ENCODE measurements around the gene SUN2. TPM values are rescaled to one million over a fixed set of nuclear protein-coding genes. Genes with fewer than 3 reads are reported as not detected.

Gene SUN2
- total and polyA plus RNA-seq, 4 donors, result 58.6 to 220 (median 107) TPM

DNA sequence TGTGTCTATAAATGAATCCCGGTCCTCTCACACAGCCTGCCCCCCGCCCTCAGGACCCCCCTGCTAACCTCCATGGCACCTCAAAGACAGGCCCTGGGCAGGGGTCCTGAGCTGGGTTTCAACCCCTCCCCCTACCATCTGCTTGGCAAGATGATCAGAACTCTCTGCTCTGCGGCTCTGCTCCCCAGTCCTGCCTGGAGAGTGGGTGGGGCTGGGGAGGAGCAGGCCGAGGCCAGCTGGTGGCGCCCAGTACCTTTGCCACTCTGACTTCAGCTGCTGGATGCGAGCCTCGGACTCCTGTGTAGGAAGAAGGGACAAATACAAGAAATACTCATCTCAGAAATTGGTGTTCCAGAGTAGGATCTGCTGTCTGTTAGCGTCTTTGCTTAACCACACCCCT, 15.0 kb downstream of the SUN2 start:
- TF ChIP-seq, protein P1, sequence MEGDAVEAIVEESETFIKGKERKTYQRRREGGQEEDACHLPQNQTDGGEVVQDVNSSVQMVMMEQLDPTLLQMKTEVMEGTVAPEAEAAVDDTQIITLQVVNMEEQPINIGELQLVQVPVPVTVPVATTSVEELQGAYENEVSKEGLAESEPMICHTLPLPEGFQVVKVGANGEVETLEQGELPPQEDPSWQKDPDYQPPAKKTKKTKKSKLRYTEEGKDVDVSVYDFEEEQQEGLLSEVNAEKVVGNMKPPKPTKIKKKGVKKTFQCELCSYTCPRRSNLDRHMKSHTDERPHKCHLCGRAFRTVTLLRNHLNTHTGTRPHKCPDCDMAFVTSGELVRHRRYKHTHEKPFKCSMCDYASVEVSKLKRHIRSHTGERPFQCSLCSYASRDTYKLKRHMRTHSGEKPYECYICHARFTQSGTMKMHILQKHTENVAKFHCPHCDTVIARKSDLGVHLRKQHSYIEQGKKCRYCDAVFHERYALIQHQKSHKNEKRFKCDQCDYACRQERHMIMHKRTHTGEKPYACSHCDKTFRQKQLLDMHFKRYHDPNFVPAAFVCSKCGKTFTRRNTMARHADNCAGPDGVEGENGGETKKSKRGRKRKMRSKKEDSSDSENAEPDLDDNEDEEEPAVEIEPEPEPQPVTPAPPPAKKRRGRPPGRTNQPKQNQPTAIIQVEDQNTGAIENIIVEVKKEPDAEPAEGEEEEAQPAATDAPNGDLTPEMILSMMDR (IDR thresholded peaks at IDR 0.05; ENCODE audit: control extremely low read depth, extremely low read depth), result no peak
- no peaks in the 10 kb centered on the region for H3K27me3 ChIP-seq (ENCODE audit: control insufficient read depth in 3 of 3, insufficient read depth in 3 of 3, low read length in 2 of 3)
- peaks cover 29 to 84% (median 65%) of the 10 kb centered on the region in 4 donors for H3K36me3 ChIP-seq (ENCODE audit: control insufficient read depth in 4 of 4, insufficient read depth in 4 of 4, low read length in 4 of 4)
- ATAC-seq (ENCODE audit: insufficient read depth, low FRiP score) (no peak), DNase-seq (no peak)
- no peaks in the 10 kb centered on the region for H3K4me1 ChIP-seq (ENCODE audit: control insufficient read depth in 5 of 5, insufficient read depth in 5 of 5, low read length in 5 of 5)
- no peak overlapping the region for H3K27ac ChIP-seq (ENCODE audit: low read depth in 1 of 2, low read length in 1 of 2)
- H3K9me3 ChIP-seq (ENCODE audit: control insufficient read depth in 4 of 4, insufficient read depth in 3 of 4, low read length in 3 of 4), result no peaks in the 10 kb centered on the region
- H3K9ac ChIP-seq (ENCODE audit: insufficient read depth in 1 of 2, low read length in 2 of 2), result no peak overlapping the region
- 91% methylated on average over 8 of the region's 8 CpGs for WGBS, 2 donors
- H3K4me3 ChIP-seq, result no peak overlapping the region

DNA sequence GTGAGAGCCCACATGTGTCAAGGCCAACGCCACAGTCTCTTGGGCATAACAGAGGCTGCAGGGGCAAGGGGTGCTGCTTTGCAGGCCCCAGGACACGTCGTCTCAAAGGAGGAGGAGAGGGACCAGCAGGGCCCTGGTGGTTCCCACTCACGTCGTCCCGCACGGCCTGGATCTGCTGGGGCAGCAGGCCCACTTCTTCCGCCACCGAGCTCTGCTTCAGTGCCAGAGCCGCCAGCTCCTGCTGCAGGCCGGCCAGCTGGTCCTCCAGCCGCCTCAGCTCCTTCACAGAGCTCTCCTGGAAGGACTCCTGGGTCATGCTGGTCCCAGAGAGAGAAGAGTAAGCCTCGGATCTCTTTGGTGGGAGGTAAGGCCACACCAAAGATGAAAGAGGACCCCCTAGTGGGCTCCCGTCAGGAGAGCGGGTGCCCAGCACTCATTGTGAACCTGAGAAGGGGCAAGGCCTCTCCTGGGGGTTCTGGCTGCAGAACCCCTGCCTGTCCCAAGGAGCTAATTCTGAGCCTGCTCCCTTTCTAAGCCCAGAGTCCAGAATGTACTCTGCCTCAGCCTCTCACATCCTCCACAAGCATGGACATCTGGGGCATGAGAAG, 15.6 kb downstream of the SUN2 start:
- ATAC-seq (ENCODE audit: insufficient read depth, low FRiP score) (no peak), DNase-seq (no peak)
- H3K9me3 ChIP-seq (ENCODE audit: control insufficient read depth in 4 of 4, insufficient read depth in 3 of 4, low read length in 3 of 4), result no peaks in the 10 kb centered on the region
- no peaks in the 10 kb centered on the region for H3K27me3 ChIP-seq (ENCODE audit: control insufficient read depth in 3 of 3, insufficient read depth in 3 of 3, low read length in 2 of 3)
- H3K4me3 ChIP-seq, result no peak overlapping the region
- TF ChIP-seq, protein P1 (IDR thresholded peaks at IDR 0.05; ENCODE audit: control extremely low read depth, extremely low read depth), result no peak
- no peak overlapping the region for H3K27ac ChIP-seq (ENCODE audit: low read depth in 1 of 2, low read length in 1 of 2)
- peaks cover 24 to 83% (median 60%) of the 10 kb centered on the region in 4 donors for H3K36me3 ChIP-seq (ENCODE audit: control insufficient read depth in 4 of 4, insufficient read depth in 4 of 4, low read length in 4 of 4)
- 94 to 97% methylated on average over 15 of the region's 15 CpGs for WGBS, 2 donors
- H3K9ac ChIP-seq (ENCODE audit: insufficient read depth in 1 of 2, low read length in 2 of 2), result no peak overlapping the region
- H3K4me1 ChIP-seq (ENCODE audit: control insufficient read depth in 5 of 5, insufficient read depth in 5 of 5, low read length in 5 of 5), result no peaks in the 10 kb centered on the region

DNA sequence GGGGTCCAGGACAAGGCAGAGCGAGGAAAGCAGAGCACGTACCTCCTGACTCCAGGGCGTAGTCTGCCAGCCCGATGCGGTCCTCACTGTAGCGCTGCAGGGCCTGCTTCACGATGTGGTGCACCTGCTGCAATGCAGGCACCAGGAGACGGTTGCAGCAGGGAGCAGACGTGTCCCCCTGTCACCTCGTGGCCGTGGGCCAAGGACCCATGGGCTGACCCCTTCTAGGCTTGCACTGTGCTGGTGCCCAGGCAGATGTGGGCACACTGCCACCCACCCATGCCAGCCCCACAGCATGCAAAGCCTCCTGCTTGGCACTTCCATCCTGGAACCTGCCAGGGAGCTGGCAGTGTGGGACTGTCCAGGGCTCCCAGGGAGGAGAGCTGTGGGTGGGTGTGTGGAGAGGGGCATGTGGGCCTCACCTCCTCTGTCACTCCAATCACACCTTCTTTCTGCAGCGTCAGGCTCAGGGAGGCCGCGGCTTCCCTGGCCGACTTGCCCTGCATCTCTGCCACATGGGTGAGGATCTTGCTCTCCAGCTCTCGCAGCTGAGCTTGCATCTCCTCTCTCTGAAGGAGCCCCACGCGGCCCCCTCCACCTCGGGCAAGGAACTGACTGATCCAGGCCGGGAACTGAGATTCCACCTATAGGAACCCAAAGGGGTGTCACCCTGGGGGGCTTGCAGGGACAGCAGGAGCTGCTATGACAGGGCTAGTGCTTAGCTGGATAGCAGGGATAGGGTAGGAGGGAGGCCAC, 16.3 kb downstream of the SUN2 start:
- no peaks in the 10 kb centered on the region for H3K27me3 ChIP-seq (ENCODE audit: control insufficient read depth in 3 of 3, insufficient read depth in 3 of 3, low read length in 2 of 3)
- H3K4me1 ChIP-seq (ENCODE audit: control insufficient read depth in 5 of 5, insufficient read depth in 5 of 5, low read length in 5 of 5), result no peaks in the 10 kb centered on the region
- H3K36me3 ChIP-seq (ENCODE audit: control insufficient read depth in 4 of 4, insufficient read depth in 4 of 4, low read length in 4 of 4), result peaks cover 17 to 81% (median 56%) of the 10 kb centered on the region in 4 donors
- H3K9me3 ChIP-seq (ENCODE audit: control insufficient read depth in 4 of 4, insufficient read depth in 3 of 4, low read length in 3 of 4), result no peaks in the 10 kb centered on the region
- WGBS, 2 donors, result 95 to 97% methylated on average over 20 of the region's 20 CpGs
- no peak overlapping the region for H3K4me3 ChIP-seq
- no peak overlapping the region for H3K27ac ChIP-seq (ENCODE audit: low read depth in 1 of 2, low read length in 1 of 2)
- no peak for DNase-seq
- TF ChIP-seq, protein P1 (IDR thresholded peaks at IDR 0.05; ENCODE audit: control extremely low read depth, extremely low read depth), result no peak
- ATAC-seq (ENCODE audit: insufficient read depth, low FRiP score), result no peak
- no peak overlapping the region for H3K9ac ChIP-seq (ENCODE audit: insufficient read depth in 1 of 2, low read length in 2 of 2)
